Skeletal muscle tissue (tissue), 4 donors: ENCODE data around the gene TTC6. TPM values are rescaled to one million over a fixed set of nuclear protein-coding genes. Genes with fewer than 3 reads are reported as not detected.
A peak's percentile ranks its signal among the peaks of the same experiment; 100 is the strongest.
"Not testable (repeated sequence)": the region's sequence is repeated elsewhere in the genome, so short reads cannot be mapped to it uniquely, and the experiment has no call there.

Source experiments
- H3K27ac ChIP-seq: one replicate; pipeline ENCODE4 v1.7.0; 2013; ENCODE audit warnings: mild to moderate bottlenecking, low read depth, low read length, inconsistent platforms
- H3K27me3 ChIP-seq, 3 donors: one replicate each; pipeline ENCODE4 v1.7.0; 2013; ENCODE audit warnings: low read length in 3 of 3; ENCODE audit not compliant: control insufficient read depth in 3 of 3, insufficient read depth in 3 of 3
- H3K36me3 ChIP-seq, 3 donors: one replicate each; pipeline ENCODE4 v1.7.0; 2013; ENCODE audit warnings: low read length in 3 of 3; ENCODE audit not compliant: control insufficient read depth in 3 of 3, insufficient read depth in 3 of 3
- H3K4me1 ChIP-seq, 3 donors: one replicate each; pipeline ENCODE4 v1.7.0; 2013; ENCODE audit warnings: low read length in 3 of 3, mild to moderate bottlenecking in 3 of 3; ENCODE audit not compliant: control insufficient read depth in 3 of 3, insufficient read depth in 3 of 3
- H3K4me3 ChIP-seq, 3 donors: one replicate each; pipeline ENCODE4 v1.7.0; 2013; ENCODE audit warnings: low read length in 3 of 3
- H3K9ac ChIP-seq, 3 donors: one replicate each; pipeline ENCODE4 v1.7.0; 2013; ENCODE audit warnings: low read length in 3 of 3, mild to moderate bottlenecking in 3 of 3, moderate library complexity in 2 of 3, low read depth in 1 of 3
- H3K9me3 ChIP-seq, 3 donors: one replicate each; pipeline ENCODE4 v1.7.0; 2013; ENCODE audit warnings: low read length in 3 of 3; ENCODE audit not compliant: control insufficient read depth in 3 of 3
- total RNA-seq: library from RNA; depleted of rRNA; stranded (reverse); fragments of >200 nt; gene quantifications from one replicate; pipeline ENCODE4 v1.2.3, GENCODE V29; 2014
- donor health status: Osteomylitis.

Gene TTC6
- total RNA-seq, result 0.52 TPM

- Histone ChIP-seq H3K4me1 (peaks cover 5 to 30% (median 26%) of the 10 kb centered on the region in 3 donors), H3K9ac (peak within 1 kb of the TSS in 1 of 3 donors; percentile 9), H3K27me3 (peaks cover 92 to 95% (median 94%) of the 10 kb centered on the region in 3 donors), H3K9me3 (no peaks in the 10 kb centered on the region), H3K4me3 (peak within 1 kb of the TSS; percentile 43 to 52 (median 49)), H3K27ac (no peak within 1 kb of the TSS), H3K36me3 (no peaks in the 10 kb centered on the region)
These were observed at the start of gene TTC6, which contains the start of gene FOXA1 for GRCh38 chr14:37594971-37595808. Gene TTC6, plus strand, starts transcription at chr14:37595629. Its CDS starts 26,436 bp downstream, at chr14:37622065. Gene FOXA1, minus strand, starts transcription at chr14:37595249. Its CDS starts 277 bp downstream, at chr14:37594972.

GRCh38 chr14:37546621-37547447, 48.6 kb upstream of the TTC6 start:
- H3K9ac ChIP-seq, result no peak overlapping the region

GRCh38 chr14:37550511-37550910, 44.9 kb upstream of the TTC6 start:
- Histone ChIP-seq H3K4me3 (no peak overlapping the region), H3K27me3 (no peaks in the 10 kb centered on the region), H3K9me3 (peaks cover 0 to 3% (median 0%) of the 10 kb centered on the region in 3 donors), H3K36me3 (no peaks in the 10 kb centered on the region), H3K4me1 (no peaks in the 10 kb centered on the region), H3K27ac (no peak overlapping the region), H3K9ac (no peak overlapping the region)

More at GRCh38 chr14:37546621-37547447, 48.6 kb upstream of the TTC6 start:
- no peaks in the 10 kb centered on the region for H3K27me3 ChIP-seq
- H3K27ac ChIP-seq, result no peak overlapping the region
- no peaks in the 10 kb centered on the region for H3K4me1 ChIP-seq
- H3K4me3 ChIP-seq, result no peak overlapping the region
- H3K36me3 ChIP-seq, result no peaks in the 10 kb centered on the region
- no peaks in the 10 kb centered on the region for H3K9me3 ChIP-seq

- H3K4me1 ChIP-seq, result no peaks in the 10 kb centered on the region
These were observed 44.3 kb upstream of the TTC6 start for GRCh38 chr14:37551119-37551518.

GRCh38 chr14:37553935-37554550, 41.4 kb upstream of the TTC6 start:
- H3K27ac ChIP-seq, result no peak overlapping the region
- H3K27me3 ChIP-seq, result no peaks in the 10 kb centered on the region
- peaks cover 0 to 3% (median 0%) of the 10 kb centered on the region in 3 donors for H3K9me3 ChIP-seq
- H3K9ac ChIP-seq, result no peak overlapping the region
- H3K36me3 ChIP-seq, result no peaks in the 10 kb centered on the region
- H3K4me1 ChIP-seq, result no peaks in the 10 kb centered on the region
- H3K4me3 ChIP-seq, result no peak overlapping the region

More at GRCh38 chr14:37551119-37551518, 44.3 kb upstream of the TTC6 start:
- Histone ChIP-seq H3K27me3 (no peaks in the 10 kb centered on the region), H3K27ac (no peak overlapping the region), H3K9me3 (peaks cover 0 to 3% (median 0%) of the 10 kb centered on the region in 3 donors), H3K36me3 (no peaks in the 10 kb centered on the region), H3K9ac (no peak overlapping the region), H3K4me3 (no peak overlapping the region)

GRCh38 chr14:37555596-37555995, 39.8 kb upstream of the TTC6 start:
- H3K27ac ChIP-seq, H3K27me3 ChIP-seq, H3K9me3 ChIP-seq, H3K9ac ChIP-seq, H3K36me3 ChIP-seq, H3K4me1 ChIP-seq, H3K4me3 ChIP-seq: not testable (repeated sequence)

GRCh38 chr14:37558740-37559139, 36.7 kb upstream of the TTC6 start:
- Histone ChIP-seq H3K9ac (no peak overlapping the region), H3K27me3 (no peaks in the 10 kb centered on the region), H3K36me3 (no peaks in the 10 kb centered on the region), H3K4me1 (no peaks in the 10 kb centered on the region), H3K4me3 (no peak overlapping the region), H3K27ac (no peak overlapping the region), H3K9me3 (peaks cover 0 to 3% (median 0%) of the 10 kb centered on the region in 3 donors)

GRCh38 chr14:37559386-37559785, 36.0 kb upstream of the TTC6 start:
- H3K36me3 ChIP-seq, result no peaks in the 10 kb centered on the region
- H3K27me3 ChIP-seq, result no peaks in the 10 kb centered on the region
- no peak overlapping the region for H3K9ac ChIP-seq
- H3K27ac ChIP-seq, result no peak overlapping the region
- no peak overlapping the region for H3K4me3 ChIP-seq
- no peaks in the 10 kb centered on the region for H3K9me3 ChIP-seq
- no peaks in the 10 kb centered on the region for H3K4me1 ChIP-seq

- H3K9me3 ChIP-seq, result no peaks in the 10 kb centered on the region
- no peaks in the 10 kb centered on the region for H3K27me3 ChIP-seq
- no peak overlapping the region for H3K9ac ChIP-seq
- no peaks in the 10 kb centered on the region for H3K36me3 ChIP-seq
- H3K4me3 ChIP-seq, result no peak overlapping the region
- H3K27ac ChIP-seq, result no peak overlapping the region
- no peaks in the 10 kb centered on the region for H3K4me1 ChIP-seq
These were observed 32.2 kb upstream of the TTC6 start for GRCh38 chr14:37563189-37563588.
